BLaER1 (cell line): ENCODE measurements around the gene PML.

Experiments
- H3K27ac ChIP-seq: shearing (Covaris generic); formaldehyde crosslinking; 2 replicates; pipeline ENCODE4 v1.8.1; 2022
- H3K27me3 ChIP-seq: shearing (Covaris generic); formaldehyde crosslinking; 2 replicates; pipeline ENCODE4 v1.8.1; 2022
- H3K36me3 ChIP-seq: shearing (Covaris generic); formaldehyde crosslinking; 2 replicates; pipeline ENCODE4 v1.8.1; 2022
- H3K4me1 ChIP-seq: shearing (Covaris generic); formaldehyde crosslinking; 2 replicates; pipeline ENCODE4 v1.8.1; 2022
- H3K4me2 ChIP-seq: shearing (Covaris generic); formaldehyde crosslinking; 2 replicates; pipeline ENCODE4 v1.8.1; 2022
- H3K4me3 ChIP-seq: shearing (Covaris generic); formaldehyde crosslinking; 2 replicates; pipeline ENCODE4 v1.8.1; 2022
- H3K9ac ChIP-seq: shearing (Covaris generic); formaldehyde crosslinking; 2 replicates; pipeline ENCODE4 v1.8.1; 2022
- H3K9me3 ChIP-seq: shearing (Covaris generic); formaldehyde crosslinking; 2 replicates; pipeline ENCODE4 v1.8.1; 2022
- H4K20me1 ChIP-seq: shearing (Covaris generic); formaldehyde crosslinking; 2 replicates; pipeline ENCODE4 v1.8.1; 2022
- Cebpa-rat ChIP-seq: shearing (Covaris generic); IDR thresholded peaks from 2 replicates; pipeline ENCODE4 v1.8.1; 2022

The PML gene

DNA sequence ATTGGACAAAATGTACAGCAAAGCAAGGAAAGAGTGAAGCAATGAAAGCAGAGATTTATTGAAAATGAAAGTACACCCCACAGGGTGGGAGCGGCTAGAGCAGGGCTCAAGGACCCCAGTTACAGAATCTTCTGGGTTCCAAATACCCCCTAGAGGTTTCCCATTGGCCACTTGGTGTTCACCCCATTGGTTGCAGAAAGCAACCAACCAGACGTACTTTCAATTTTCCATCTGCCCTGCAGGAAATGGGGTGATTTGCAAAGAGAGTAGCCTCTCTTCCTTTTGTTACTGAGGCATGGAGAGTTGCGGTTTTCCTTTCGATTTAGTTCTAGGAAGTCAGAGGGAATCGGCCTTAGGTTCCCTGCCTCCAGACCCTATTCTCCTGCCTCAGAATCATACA, 2.4 kb downstream of the PML start:
- TF ChIP-seq Cebpa-rat = no peak
- Histone ChIP-seq H3K27me3 (no peaks in the 10 kb centered on the region), H4K20me1 (peaks cover 57% of the 10 kb centered on the region), H3K9me3 (no peaks in the 10 kb centered on the region), H3K4me1 (peaks cover 69% of the 10 kb centered on the region), H3K27ac (0 out of 2 replicates have a peak overlapping the region, but pooled peaks have one; percentile 7), H3K4me3 (peak overlapping the region; percentile 88), H3K36me3 (peaks cover 36% of the 10 kb centered on the region), H3K4me2 (peak overlapping the region; percentile 97), H3K9ac (no peak overlapping the region)

DNA sequence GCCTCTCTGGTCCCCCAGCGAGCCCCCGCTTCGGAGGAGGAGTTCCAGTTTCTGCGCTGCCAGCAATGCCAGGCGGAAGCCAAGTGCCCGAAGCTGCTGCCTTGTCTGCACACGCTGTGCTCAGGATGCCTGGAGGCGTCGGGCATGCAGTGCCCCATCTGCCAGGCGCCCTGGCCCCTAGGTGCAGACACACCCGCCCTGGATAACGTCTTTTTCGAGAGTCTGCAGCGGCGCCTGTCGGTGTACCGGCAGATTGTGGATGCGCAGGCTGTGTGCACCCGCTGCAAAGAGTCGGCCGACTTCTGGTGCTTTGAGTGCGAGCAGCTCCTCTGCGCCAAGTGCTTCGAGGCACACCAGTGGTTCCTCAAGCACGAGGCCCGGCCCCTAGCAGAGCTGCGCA, 3.5 kb downstream of the PML start:
- Histone ChIP-seq H3K27me3 (no peaks in the 10 kb centered on the region), H3K36me3 (peaks cover 45% of the 10 kb centered on the region), H4K20me1 (peaks cover 57% of the 10 kb centered on the region), H3K27ac (no peak overlapping the region), H3K4me2 (peak overlapping the region; percentile 97), H3K9me3 (peaks cover 6% of the 10 kb centered on the region), H3K9ac (no peak overlapping the region), H3K4me1 (peaks cover 62% of the 10 kb centered on the region), H3K4me3 (no peak overlapping the region)
- TF ChIP-seq Cebpa-rat = no peak

DNA sequence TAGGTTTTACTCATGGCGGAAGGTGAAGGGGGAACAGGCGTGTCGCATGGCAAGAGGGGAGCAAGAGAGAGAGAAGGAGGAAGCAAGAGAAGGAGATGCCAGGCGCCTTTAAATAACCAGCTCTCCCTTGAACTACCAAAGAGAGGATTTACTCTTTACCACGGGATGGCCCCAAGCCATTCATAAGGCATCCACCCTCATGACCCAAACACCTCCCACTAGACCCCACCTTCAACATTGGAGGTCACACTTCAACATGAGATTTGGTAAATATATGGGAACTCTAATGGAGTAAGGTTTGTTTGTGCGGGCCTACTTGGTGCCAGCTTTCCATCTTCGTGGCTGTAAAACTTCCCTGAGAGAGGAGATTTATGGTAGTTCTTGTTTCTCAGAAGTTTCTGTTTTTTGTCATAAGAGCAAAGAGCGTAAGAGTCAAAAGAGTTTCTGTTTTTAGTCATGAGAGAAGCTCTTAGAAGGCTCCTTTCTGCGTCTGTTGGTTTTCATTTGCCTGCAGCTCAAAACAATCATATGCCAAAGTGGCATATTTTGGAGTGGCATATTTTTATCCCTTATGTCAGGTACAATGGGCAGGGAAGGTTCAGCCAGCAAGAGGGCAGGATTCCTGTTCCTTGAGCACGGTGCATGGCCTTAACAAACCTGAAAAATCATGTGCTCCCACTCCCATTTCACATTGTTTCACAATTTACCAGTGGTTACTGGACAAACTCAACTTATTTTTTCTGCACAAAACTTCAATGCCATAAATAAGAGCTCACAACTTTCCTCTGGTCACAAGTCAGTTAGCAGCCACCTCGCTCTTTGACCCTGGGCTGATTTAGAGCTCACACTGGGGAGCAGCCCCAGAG, 12.5 kb downstream of the PML start:
- H4K20me1 ChIP-seq = peaks cover 69% of the 10 kb centered on the region
- TF ChIP-seq Cebpa-rat = no peak
- H3K9ac ChIP-seq = 0 out of 2 replicates have a peak overlapping the region, but pooled peaks have one; percentile 48
- H3K27ac ChIP-seq = peak overlapping the region; percentile 32; the same call in 1 of the 2 replicates
- H3K27me3 ChIP-seq = no peaks in the 10 kb centered on the region
- H3K4me2 ChIP-seq = peak overlapping the region; percentile 76
- H3K4me3 ChIP-seq = no peak overlapping the region
- H3K36me3 ChIP-seq = peaks cover 97% of the 10 kb centered on the region
- H3K4me1 ChIP-seq = peaks cover 26% of the 10 kb centered on the region
- H3K9me3 ChIP-seq = peaks cover 32% of the 10 kb centered on the region

DNA sequence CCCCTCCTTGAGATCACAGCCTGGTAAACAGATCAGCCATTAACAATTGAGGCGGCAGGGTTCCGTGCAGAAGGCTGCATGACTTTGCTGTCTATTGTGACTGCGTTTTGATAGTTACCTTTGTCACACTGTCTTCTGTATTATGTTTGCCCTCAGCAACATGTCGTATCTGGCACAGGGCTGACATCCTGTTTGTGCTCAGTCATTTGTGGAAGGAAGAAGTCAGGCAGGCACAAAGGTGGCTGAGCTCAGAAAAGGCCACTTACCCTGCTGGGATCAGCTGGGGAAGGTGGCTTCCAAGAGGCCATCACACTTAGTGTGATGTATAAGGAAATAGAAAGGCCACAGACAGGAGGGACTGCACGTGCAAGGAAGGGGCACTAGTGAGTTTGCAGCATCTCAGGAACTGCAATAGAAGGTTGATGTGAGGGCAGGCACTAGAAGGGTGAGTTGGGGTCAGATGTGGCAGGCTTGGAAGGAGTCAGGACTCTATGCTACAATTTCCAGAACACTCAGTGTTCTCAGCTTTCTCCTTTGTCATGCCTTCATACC, 13.4 kb downstream of the PML start:
- peaks cover 37% of the 10 kb centered on the region for H3K9me3 ChIP-seq
- H3K27me3 ChIP-seq = no peaks in the 10 kb centered on the region
- peak overlapping the region; percentile 48; the same call in 1 of the 2 replicates for H3K9ac ChIP-seq
- peak overlapping the region; percentile 32; the same call in 1 of the 2 replicates for H3K27ac ChIP-seq
- H3K4me2 ChIP-seq = peak overlapping the region; percentile 76
- TF ChIP-seq Cebpa-rat = no peak
- H4K20me1 ChIP-seq = peaks cover 69% of the 10 kb centered on the region
- peaks cover 98% of the 10 kb centered on the region for H3K36me3 ChIP-seq
- H3K4me1 ChIP-seq = peaks cover 26% of the 10 kb centered on the region
- no peak overlapping the region for H3K4me3 ChIP-seq

DNA sequence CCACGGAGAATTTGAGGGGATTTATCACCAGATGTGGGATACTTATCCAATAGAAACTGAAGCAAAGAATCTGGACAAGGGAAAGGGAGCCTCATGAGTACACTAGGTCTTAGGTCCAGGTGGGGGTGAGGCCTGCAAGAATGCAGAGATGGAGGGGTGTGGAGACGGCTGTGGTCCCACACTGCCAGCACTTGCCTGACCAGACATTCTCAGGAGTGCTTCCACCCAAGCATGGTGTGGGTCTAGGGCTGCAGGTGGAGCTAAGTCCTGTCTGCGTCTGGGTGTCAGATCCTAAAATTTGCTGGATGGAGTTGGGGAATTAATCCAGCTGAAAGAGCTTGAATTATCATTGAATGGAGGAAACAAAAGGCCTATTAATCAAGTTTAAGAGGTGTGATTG, 14.4 kb downstream of the PML start:
- H4K20me1 ChIP-seq = peaks cover 70% of the 10 kb centered on the region
- no peak overlapping the region for H3K4me2 ChIP-seq
- H3K27ac ChIP-seq = no peak overlapping the region
- no peak for TF ChIP-seq Cebpa-rat
- H3K4me1 ChIP-seq = peaks cover 26% of the 10 kb centered on the region
- H3K27me3 ChIP-seq = no peaks in the 10 kb centered on the region
- no peak overlapping the region for H3K4me3 ChIP-seq
- H3K9ac ChIP-seq = no peak overlapping the region
- peaks cover 29% of the 10 kb centered on the region for H3K9me3 ChIP-seq
- H3K36me3 ChIP-seq = peaks cover 89% of the 10 kb centered on the region

DNA sequence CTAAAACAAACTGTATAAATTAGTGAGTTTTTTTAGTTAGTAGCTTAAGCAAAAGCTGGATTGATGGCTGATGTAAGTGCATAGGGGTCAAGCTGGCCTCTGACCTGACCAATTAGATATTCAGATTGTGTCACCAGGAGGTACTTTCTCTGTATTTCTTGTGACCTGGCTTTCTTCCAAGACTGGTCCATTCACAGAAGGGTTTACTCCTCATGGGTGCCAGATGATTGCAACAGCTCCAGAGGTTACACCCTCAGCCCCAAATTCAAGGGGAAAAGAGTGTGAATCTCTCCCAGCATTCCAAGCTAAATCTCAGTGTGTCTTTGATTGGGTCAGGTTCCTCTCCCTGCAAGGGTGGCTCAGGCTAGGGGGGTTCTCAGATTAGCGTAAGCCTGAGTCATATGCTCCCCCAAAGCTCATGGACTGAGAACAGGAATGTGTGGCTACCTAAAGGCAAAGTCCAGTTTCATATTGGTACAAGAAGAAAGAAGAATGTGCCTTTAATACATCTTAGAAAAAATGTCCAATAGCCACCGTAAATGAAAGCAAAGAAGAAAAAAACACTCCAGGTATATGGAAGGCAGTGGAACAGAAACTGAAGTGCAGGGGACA, 16.5 kb downstream of the PML start:
- Histone ChIP-seq H3K27me3 (no peaks in the 10 kb centered on the region), H3K4me1 (peaks cover 26% of the 10 kb centered on the region), H3K27ac (no peak overlapping the region), H3K9ac (no peak overlapping the region), H3K4me3 (no peak overlapping the region), H3K9me3 (peaks cover 23% of the 10 kb centered on the region), H3K4me2 (no peak overlapping the region), H3K36me3 (peaks cover 88% of the 10 kb centered on the region), H4K20me1 (peaks cover 77% of the 10 kb centered on the region)
- no peak for TF ChIP-seq Cebpa-rat

DNA sequence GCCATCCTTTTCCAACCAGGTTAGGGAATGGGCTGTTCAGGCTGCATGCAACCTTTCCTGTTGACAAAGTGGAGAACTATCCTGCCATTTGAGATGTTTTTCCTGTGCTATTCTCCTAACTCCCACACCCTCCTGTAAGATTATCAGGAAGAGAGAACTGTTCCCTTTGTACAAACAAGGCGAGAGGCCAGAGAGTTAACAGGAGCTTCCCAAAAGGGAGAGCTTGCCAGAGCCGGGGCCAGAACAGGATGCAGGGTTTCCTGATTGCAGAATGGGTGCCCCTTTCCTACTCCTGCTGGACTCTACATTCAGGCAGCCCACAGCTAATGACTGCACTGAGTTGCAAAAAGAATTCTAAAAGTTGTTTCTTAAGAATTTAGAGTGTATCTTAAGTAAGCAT, 17.1 kb downstream of the PML start:
- Histone ChIP-seq H3K4me1 (peaks cover 22% of the 10 kb centered on the region), H3K9me3 (peaks cover 23% of the 10 kb centered on the region), H3K9ac (no peak overlapping the region), H4K20me1 (peaks cover 72% of the 10 kb centered on the region), H3K36me3 (peaks cover 83% of the 10 kb centered on the region), H3K4me3 (no peak overlapping the region), H3K4me2 (no peak overlapping the region), H3K27me3 (no peaks in the 10 kb centered on the region), H3K27ac (no peak overlapping the region)
- no peak for TF ChIP-seq Cebpa-rat

DNA sequence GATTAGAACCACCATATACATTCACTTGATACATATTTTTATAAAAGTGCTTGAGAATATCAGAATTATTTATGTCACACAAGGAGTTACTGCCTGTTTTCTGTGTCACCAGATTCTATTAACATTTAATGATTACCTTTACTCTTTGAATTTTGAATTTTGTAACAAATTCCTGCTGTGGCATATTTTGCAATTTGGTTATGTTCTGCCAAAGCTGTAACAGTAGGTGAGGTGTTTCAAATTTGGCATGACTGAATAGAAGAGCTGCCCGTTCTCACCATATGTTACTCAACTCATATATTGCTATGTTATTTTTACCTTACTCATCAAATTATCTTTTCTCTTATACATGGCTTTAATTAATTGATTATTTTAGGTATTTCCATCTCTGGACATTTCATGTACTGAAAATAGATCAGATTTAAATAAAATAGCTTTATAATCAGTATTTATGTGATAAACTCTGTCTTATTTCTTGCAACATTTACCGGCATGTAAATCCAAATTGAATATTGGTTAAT, 18.9 kb downstream of the PML start:
- H3K36me3 ChIP-seq = peaks cover 74% of the 10 kb centered on the region
- H3K4me1 ChIP-seq = peaks cover 5% of the 10 kb centered on the region; the same call in 1 of the 2 replicates
- H3K4me2 ChIP-seq = no peak overlapping the region
- no peak overlapping the region for H3K9ac ChIP-seq
- peaks cover 72% of the 10 kb centered on the region for H4K20me1 ChIP-seq
- H3K9me3 ChIP-seq = peaks cover 23% of the 10 kb centered on the region
- H3K27ac ChIP-seq = no peak overlapping the region
- TF ChIP-seq Cebpa-rat = no peak
- H3K4me3 ChIP-seq = no peak overlapping the region
- H3K27me3 ChIP-seq = no peaks in the 10 kb centered on the region

DNA sequence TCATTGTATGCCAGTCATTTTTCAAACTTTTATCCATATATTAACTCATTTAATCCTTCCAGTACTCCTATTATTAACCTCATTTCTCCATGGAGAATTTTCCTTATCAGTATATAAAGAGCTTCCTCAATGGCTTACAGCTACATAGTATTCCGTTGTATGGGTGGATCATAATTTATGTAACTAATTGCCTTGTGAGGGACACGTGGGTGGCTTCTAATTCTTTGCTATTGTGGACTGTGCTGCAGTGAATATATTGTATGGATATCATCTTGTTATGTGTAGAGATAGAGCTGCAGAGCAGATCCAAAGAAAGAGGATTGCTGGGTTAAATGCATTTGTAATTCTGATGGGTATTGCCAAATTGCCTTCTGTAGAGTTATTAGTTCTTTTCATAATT, 25.2 kb downstream of the PML start:
- H3K9me3 ChIP-seq = no peaks in the 10 kb centered on the region
- H4K20me1 ChIP-seq = peaks cover 93% of the 10 kb centered on the region
- no peak for TF ChIP-seq Cebpa-rat
- H3K9ac ChIP-seq = no peak overlapping the region
- H3K4me2 ChIP-seq = no peak overlapping the region
- H3K4me1 ChIP-seq = no peaks in the 10 kb centered on the region
- no peak overlapping the region for H3K27ac ChIP-seq
- H3K4me3 ChIP-seq = no peak overlapping the region
- peaks cover 68% of the 10 kb centered on the region for H3K36me3 ChIP-seq
- no peaks in the 10 kb centered on the region for H3K27me3 ChIP-seq
